ENCODE results near the gene DUSP12.

- TF ChIP-seq, protein P1, sequence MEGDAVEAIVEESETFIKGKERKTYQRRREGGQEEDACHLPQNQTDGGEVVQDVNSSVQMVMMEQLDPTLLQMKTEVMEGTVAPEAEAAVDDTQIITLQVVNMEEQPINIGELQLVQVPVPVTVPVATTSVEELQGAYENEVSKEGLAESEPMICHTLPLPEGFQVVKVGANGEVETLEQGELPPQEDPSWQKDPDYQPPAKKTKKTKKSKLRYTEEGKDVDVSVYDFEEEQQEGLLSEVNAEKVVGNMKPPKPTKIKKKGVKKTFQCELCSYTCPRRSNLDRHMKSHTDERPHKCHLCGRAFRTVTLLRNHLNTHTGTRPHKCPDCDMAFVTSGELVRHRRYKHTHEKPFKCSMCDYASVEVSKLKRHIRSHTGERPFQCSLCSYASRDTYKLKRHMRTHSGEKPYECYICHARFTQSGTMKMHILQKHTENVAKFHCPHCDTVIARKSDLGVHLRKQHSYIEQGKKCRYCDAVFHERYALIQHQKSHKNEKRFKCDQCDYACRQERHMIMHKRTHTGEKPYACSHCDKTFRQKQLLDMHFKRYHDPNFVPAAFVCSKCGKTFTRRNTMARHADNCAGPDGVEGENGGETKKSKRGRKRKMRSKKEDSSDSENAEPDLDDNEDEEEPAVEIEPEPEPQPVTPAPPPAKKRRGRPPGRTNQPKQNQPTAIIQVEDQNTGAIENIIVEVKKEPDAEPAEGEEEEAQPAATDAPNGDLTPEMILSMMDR (IDR thresholded peaks at IDR 0.05), result peak in 1 of 6 experiments; percentile 28
- no peak for TF ChIP-seq POLR2A (IDR thresholded peaks at IDR 0.05)
These were observed 22.9 kb upstream of the DUSP12 start for GRCh38 chr1:161726473-161727255.

Data from adrenal gland (tissue), 5 donors.